Esophagus muscularis mucosa (tissue), 4 donors: ENCODE data around the gene WNT3.

Experiments used
- EP300 ChIP-seq: sonication (generic); formaldehyde crosslinking; IDR thresholded peaks from one replicate; pipeline ENCODE4 v1.6.1; 2017; ENCODE audit warnings: antibody characterized with exemption
- POLR2AphosphoS5 ChIP-seq, 2 donors: sonication (generic); formaldehyde crosslinking; IDR thresholded peaks; one replicate each; pipeline ENCODE4 v1.6.1; 2017; ENCODE audit warnings: antibody characterized with exemption in 2 of 2
- TF ChIP-seq, protein P1 (sequence below), 3 experiments: fragments of 200-600 bp in 2 of 3; fragments of 450-650 bp in 1 of 3; sonication (generic) in 2 of 3; IDR thresholded peaks; one replicate each; pipeline ENCODE4 v1.5.1; 2017 to 2019; ENCODE audit warnings: antibody characterized with exemption in 3 of 3, mild to moderate bottlenecking in 2 of 3, moderate library complexity in 1 of 3

- TF ChIP-seq POLR2AphosphoS5 (IDR thresholded peaks at IDR 0.05): no peak
- TF ChIP-seq, protein P1, sequence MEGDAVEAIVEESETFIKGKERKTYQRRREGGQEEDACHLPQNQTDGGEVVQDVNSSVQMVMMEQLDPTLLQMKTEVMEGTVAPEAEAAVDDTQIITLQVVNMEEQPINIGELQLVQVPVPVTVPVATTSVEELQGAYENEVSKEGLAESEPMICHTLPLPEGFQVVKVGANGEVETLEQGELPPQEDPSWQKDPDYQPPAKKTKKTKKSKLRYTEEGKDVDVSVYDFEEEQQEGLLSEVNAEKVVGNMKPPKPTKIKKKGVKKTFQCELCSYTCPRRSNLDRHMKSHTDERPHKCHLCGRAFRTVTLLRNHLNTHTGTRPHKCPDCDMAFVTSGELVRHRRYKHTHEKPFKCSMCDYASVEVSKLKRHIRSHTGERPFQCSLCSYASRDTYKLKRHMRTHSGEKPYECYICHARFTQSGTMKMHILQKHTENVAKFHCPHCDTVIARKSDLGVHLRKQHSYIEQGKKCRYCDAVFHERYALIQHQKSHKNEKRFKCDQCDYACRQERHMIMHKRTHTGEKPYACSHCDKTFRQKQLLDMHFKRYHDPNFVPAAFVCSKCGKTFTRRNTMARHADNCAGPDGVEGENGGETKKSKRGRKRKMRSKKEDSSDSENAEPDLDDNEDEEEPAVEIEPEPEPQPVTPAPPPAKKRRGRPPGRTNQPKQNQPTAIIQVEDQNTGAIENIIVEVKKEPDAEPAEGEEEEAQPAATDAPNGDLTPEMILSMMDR (IDR thresholded peaks at IDR 0.05): no peak
- no peak for TF ChIP-seq EP300
Measured at GRCh38 chr17:46819906-46820351, 1.4 kb upstream of the WNT3 start.
